Kidney epithelial cell (primary cell): Measurements from ENCODE around the gene MCTP1. TPM values are rescaled to one million over a fixed set of nuclear protein-coding genes. Genes with fewer than 3 reads are reported as not detected.

Experiments
- DNase-seq: peaks from one replicate; pipeline ENCODE4 v3.0.0-alpha.2; 2010; ENCODE audit warnings: low read depth
- H3K27me3 ChIP-seq: 2 replicates; pipeline ENCODE4 v1.6.0; 2011; ENCODE audit warnings: low read length; ENCODE audit not compliant: control insufficient read depth, insufficient read depth
- H3K36me3 ChIP-seq: 2 replicates; pipeline ENCODE4 v1.5.1; 2011; ENCODE audit warnings: low read length; ENCODE audit not compliant: control insufficient read depth, insufficient read depth
- H3K4me3 ChIP-seq: 2 replicates; pipeline ENCODE4 v1.5.1; 2011; ENCODE audit warnings: low read depth, mild to moderate bottlenecking, control low read depth, low read length
- CTCF ChIP-seq: IDR thresholded peaks from 2 replicates; pipeline ENCODE4 v1.5.1; 2011; ENCODE audit warnings: mild to moderate bottlenecking, moderate library complexity, low read length, control low read depth, inconsistent platforms; ENCODE audit not compliant: insufficient read depth, poor library complexity, severe bottlenecking
- total RNA-seq: library from RNA; depleted of rRNA; stranded (reverse); fragments of >200 nt; gene quantifications from 2 replicates; pipeline ENCODE4 v1.2.3, GENCODE V29; 2015

Gene MCTP1
- total RNA-seq, result 12.7 and 12.9 TPM in 2 replicates

DNA sequence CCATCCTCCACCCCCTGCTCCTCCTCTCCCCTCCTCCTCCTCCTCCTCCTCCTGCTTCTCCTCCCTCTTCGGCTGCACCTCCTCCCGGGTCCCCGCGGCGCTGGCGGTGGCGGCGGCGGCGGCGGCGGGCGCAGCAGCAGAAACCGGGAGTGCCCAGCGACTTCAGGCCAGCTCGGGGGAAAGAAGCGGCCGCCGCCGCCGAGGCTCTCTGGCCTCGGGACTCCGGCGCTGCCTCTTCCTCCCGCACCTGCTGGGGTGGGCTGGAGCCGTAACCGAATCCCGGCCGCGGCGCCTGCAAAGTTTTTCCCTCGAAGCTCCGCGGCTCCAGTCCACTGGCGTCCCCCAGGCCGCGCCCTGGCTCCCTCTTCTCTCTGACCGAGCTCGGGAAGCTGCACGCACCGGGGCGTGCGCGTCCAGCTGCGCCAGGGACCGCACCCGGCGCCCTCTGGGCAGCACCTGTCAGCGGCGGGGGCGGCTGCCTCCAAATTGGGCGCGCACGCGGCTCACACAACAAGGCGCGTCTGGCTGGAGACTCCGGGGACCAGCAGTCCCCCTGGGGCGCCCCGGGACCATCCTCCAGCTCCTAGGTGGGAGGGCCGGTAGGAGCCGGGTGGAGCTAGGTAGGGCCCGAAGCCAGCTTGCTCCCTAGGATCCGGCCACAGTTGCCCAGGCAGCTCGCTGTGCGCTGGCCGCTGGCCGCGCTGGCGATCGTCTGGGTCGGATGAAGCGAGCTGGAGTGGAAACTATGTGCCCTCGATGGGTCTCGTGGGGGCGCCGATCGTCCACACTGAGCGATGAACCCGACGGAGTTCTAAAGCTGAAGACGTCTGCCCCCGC is at the start of gene MCTP1:
MCTP1 (minus strand) TSS at position 523 of the 837 bp plus-strand sequence.
- Histone ChIP-seq H3K27me3 (peaks cover 11% of the 10 kb centered on the region), H3K4me3 (peak within 1 kb of the TSS; percentile 65), H3K36me3 (no peaks in the 10 kb centered on the region)
- no peak for DNase-seq
- no peak for TF ChIP-seq CTCF

DNA sequence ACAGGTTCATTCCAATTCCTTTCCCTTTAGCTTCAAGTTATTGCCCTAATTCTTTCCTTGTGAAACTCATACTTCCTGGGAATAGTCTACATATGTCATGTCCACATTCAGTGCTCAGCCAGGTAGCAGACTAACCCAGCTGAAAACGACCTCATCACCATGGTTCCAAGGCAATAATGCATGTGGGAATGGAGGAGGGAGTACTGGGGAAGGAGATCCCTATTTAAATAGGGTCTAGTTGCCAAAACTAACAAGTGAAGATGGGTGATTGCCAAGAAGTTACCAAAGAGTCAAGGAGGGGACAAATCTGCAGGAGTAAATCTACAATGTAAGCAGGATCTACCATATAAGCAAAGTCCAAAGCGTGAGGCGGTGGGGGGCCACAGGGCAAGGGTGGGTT is 47.3 kb upstream of the MCTP1 start:
- no peak for DNase-seq
- Histone ChIP-seq H3K27me3 (no peaks in the 10 kb centered on the region), H3K36me3 (no peaks in the 10 kb centered on the region), H3K4me3 (no peak overlapping the region)
- no peak for TF ChIP-seq CTCF

DNA sequence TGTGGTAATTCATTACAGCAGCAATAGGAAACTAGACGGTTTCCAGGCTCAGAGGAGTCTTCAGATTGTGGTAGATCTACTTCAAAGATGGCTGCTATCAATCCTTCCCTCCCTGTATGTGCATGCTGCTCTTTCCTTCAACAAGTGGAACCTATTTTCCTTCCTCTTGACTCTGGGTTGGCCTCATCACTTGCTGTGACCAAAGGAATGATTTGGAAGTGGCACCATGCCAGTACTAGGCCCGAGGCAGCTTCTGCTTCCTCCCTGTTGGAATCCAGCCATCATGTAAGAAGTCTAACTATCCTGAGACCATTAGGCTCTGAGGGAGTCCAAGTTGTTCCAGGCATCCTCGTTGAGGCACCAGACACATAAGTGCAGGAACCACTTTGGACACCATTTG is 46.5 kb upstream of the MCTP1 start:
- DNase-seq, result no peak
- Histone ChIP-seq H3K4me3 (no peak overlapping the region), H3K27me3 (no peaks in the 10 kb centered on the region), H3K36me3 (no peaks in the 10 kb centered on the region)
- no peak for TF ChIP-seq CTCF

GRCh38 chr5:95327211-95327610 is 42.3 kb upstream of the MCTP1 start:
- no peak for TF ChIP-seq CTCF
- no peaks in the 10 kb centered on the region for H3K27me3 ChIP-seq
- no peak overlapping the region for H3K4me3 ChIP-seq
- no peaks in the 10 kb centered on the region for H3K36me3 ChIP-seq
- DNase-seq, result peak; percentile 2

DNA sequence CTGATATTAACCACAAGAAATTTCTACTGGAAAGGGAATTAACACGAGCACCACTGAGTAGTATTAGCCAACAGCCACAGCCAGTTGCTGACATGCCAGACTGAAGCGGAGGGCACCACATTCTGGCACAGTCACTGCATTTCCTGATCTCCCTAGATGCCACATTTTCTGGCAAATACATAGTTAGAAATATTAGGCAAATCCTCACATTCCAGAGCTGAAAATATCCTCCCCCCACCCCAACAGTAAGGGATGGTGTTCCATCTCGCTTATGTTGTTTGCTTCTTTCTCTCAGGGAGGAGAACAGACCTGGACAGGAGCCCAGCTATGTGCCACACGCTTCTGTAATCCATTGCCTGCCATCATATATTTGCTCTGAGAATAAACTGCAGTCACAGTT is 32.8 kb upstream of the MCTP1 start:
- TF ChIP-seq CTCF, result no peak
- no peaks in the 10 kb centered on the region for H3K27me3 ChIP-seq
- DNase-seq, result no peak
- H3K4me3 ChIP-seq, result no peak overlapping the region
- no peaks in the 10 kb centered on the region for H3K36me3 ChIP-seq

GRCh38 chr5:95317085-95317484 is 32.2 kb upstream of the MCTP1 start:
- peak; percentile 13 for TF ChIP-seq CTCF
- no peak for DNase-seq
- Histone ChIP-seq H3K27me3 (no peaks in the 10 kb centered on the region), H3K4me3 (no peak overlapping the region), H3K36me3 (no peaks in the 10 kb centered on the region)
